LNCAP (cell line): ENCODE measurements around the gene PDGFRB.

Experiments
- TF ChIP-seq, protein P1 (sequence below): fragments of 450-650 bp; IDR thresholded peaks from 2 replicates; pipeline ENCODE4 v1.5.1; 2017; ENCODE audit warnings: mild to moderate bottlenecking

The PDGFRB gene

DNA sequence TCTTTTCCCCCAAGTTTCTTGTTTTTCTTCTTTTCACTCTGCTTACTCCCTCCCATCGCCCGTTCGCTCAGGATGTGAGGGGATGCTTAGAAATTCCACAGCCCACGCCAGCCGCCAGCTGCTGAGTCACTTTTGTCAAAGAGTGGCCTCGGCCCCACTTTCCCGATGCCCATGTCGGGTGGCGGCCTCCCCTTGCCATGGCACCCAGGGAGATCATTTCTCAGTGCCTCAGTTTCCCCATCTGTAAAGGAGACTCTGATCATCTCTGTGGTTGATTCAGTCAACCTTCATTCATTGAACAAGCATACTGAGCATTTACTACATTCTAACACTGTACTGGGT, 353 bp upstream of the PDGFRB start:
- TF ChIP-seq, protein P1, sequence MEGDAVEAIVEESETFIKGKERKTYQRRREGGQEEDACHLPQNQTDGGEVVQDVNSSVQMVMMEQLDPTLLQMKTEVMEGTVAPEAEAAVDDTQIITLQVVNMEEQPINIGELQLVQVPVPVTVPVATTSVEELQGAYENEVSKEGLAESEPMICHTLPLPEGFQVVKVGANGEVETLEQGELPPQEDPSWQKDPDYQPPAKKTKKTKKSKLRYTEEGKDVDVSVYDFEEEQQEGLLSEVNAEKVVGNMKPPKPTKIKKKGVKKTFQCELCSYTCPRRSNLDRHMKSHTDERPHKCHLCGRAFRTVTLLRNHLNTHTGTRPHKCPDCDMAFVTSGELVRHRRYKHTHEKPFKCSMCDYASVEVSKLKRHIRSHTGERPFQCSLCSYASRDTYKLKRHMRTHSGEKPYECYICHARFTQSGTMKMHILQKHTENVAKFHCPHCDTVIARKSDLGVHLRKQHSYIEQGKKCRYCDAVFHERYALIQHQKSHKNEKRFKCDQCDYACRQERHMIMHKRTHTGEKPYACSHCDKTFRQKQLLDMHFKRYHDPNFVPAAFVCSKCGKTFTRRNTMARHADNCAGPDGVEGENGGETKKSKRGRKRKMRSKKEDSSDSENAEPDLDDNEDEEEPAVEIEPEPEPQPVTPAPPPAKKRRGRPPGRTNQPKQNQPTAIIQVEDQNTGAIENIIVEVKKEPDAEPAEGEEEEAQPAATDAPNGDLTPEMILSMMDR: no peak

- TF ChIP-seq, protein P1: no peak
Measured at GRCh38 chr5:150154618-150155128, 972 bp downstream of the PDGFRB start.

DNA sequence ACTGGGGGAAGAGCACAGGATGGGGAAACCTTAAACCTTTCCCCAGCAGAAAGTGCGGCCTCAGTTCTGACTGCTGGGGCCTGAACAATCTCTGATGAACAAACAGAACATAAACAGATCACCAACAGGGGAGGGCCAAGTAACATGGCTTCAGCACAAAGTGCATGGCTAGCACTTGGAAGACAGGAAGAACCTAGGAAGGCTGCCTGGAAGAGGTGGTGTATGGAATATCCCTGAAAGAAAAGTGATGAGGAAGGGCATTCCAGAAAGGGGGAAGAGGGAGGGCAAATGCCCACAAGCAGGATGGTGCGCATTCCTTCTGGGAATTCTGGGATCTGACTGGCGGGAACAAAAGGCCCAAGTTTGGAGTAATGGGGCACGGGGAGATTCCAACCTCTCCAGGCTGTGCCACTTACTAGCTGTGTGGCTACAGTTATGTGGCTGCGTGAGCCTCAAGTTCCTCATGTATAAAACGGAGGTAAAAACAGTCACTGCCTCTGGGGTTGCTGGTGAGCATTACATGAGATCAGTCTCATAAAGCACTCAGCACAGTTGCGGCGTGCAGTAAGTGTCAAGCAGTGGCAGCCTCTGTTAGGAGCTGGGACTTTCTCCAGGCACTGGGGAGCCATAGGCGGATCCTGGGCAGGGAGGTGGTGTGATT, 1.6 kb downstream of the PDGFRB start:
- TF ChIP-seq, protein P1: no peak

DNA sequence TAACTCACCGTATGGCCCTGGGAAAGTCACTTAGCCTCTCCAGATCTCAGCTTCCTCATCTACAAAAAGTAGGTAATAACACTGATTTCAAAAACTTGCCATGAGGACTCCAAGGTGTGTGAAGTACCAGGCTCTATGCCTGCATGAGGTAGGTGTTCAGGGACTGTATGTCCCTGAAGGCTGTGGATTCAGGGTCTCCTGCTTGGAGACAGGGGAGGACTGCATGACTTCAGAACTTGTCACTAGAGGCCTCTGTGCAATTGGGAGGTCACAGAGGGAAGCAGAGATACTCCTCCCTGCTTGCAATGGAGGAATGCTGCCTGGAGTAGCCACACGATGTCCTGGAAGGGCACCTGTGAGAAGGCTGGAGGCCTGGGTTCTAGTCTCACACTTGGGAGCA, 2.2 kb downstream of the PDGFRB start:
- TF ChIP-seq, protein P1: no peak

DNA sequence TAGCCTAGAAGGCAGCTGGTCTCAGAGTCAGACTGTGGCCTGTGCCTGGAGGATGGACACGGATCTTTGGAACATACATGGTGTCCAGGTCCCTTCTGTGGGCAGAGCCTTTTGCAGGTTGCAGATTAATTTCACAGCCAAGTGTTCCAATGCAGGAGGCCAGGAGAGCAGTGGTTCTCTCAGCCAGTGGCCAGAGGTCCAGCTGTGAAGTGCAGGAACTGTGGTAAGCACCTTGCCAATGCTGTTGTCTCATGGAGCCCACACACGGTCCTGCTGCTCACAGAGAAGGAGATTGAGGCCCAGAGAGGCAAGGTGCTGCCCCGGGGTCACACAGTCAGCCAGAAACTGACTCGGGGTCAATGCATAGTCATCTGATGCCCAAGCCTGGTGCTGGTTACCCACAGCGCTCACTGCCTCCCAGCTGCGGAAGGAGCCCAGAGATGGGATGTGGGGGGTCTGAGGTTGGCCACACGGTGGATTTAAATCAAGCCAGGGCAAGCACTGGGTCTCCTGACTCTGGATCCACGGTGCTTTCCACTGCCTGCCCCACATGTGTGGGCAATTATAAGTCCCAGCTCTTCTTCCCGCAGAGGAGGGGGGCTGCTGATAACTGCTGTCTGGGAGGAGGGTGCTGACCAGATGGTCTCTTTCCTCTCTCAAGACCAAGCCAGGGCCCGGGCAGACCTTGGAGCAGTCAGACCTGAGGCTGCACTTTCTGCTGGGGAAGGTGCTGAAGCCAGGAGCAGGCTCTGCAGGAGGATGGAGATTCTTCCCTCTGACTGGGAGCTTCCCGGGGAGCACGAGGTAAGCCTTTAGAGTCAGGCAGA, 2.8 kb downstream of the PDGFRB start:
- TF ChIP-seq, protein P1: no peak

DNA sequence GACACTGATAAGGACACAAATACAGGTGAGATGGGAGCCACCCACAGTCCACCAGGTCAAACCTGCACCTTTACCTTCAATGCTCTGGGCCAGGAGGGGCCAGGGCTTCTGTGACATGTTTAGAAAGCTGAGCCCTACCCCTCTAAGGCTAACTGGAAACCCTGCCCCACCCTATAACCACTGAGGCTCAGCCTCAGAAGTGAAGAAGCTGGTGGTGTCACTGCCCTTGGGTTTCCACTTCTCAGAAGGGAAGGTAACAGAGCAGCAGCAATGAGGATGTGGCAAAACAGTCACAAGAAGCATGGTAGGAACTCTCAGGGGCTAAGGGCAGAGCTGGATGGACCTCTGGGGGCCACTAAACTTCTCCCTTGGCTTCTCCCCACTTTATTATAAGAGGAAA, 6.0 kb downstream of the PDGFRB start:
- TF ChIP-seq, protein P1: no peak

DNA sequence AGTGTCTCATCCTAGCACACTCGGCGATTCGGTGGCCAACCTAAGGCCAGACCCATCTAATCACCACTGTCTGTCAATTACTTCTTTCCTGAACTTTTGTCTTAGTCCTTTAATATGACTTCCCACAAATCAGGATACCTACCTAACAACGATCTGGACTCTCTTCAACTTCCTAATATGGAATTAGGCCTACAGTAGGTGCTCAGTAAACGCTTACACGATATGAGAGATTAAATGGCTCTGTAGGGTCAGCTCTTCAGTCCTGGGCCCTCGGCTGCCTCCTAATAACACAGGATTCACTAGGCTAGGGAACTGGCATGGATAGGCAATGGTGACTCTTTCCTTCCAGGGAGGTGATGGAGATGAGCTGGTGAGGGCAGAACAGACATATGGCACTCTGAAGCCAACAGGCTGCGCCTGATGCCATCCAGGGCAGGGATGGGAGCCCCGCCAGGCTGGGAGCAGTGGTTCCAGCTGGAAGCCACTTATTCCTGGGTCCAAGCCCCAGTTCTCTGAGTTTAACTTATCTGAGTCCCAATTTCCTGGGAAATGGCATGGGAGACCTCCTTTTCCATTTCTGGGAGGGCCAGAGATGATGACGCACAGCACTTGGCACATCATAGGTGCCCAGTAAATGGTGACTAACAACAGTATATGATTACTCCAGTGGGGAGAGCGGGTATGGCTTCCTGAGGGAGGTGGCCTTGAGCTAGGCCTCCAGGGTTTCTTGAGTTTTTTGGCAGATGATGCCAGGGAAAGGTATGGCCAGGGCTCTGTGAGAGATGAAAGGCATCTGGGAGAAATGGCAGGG, 7.3 kb downstream of the PDGFRB start:
- TF ChIP-seq, protein P1: no peak
